ENCODE data around the gene POGK.

GRCh38 chr1:166899769-166900168 lies 60.5 kb downstream of the POGK start:
- TF ChIP-seq EZH2 (IDR thresholded peaks at IDR 0.05) = no peak
- no peak for TF ChIP-seq POLR2AphosphoS5 (IDR thresholded peaks at IDR 0.05; ENCODE audit: borderline replicate concordance, low read depth, low read length)

Measured in SK-N-MC (cell line).